Left ventricle myocardium superior (tissue), 1 donor: Measurements from ENCODE around the gene DTWD2. TPM values are rescaled to one million over a fixed set of nuclear protein-coding genes. Genes with fewer than 3 reads are reported as not detected.
"Not testable (repeated sequence)": the region's sequence is repeated elsewhere in the genome, so short reads cannot be mapped to it uniquely, and the experiment has no call there.

Experiments
- ATAC-seq: fragments of 200-7000 bp; cut with Tn5 transposase; one replicate; pipeline ENCODE4 v1.9.1; 2020; ENCODE audit warnings: mild to moderate bottlenecking, moderate library complexity
- DNase-seq: peaks from one replicate; pipeline ENCODE4 v3.0.0-alpha.2; 2020
- intact Hi-C: fragments of 100-400 bp; cut with micrococcal nuclease; formaldehyde crosslinking; loops from one replicate; pipeline ENCODE4 v1.11.0; 2022
- total RNA-seq: library from RNA; stranded (reverse); fragmentation: NEBNext Ultra II Directional; extraction: Animal tissue kit (Norgen Biotek cat#: 25700); gene quantifications from one replicate; pipeline ENCODE4 v1.2.1, GENCODE V29; 2021
- donor health status: DM: no; HTN: yes; CAD: no; lungs with severe emphysema.

Gene DTWD2
- total RNA-seq, 1 donor from 2014 or later, result 15.0 TPM

GRCh38 chr5:118902656-118903438 lies 85.5 kb downstream of the DTWD2 start:
- intact Hi-C loops, result no loop called here
- ATAC-seq (no peak), DNase-seq (no peak)

DNA sequence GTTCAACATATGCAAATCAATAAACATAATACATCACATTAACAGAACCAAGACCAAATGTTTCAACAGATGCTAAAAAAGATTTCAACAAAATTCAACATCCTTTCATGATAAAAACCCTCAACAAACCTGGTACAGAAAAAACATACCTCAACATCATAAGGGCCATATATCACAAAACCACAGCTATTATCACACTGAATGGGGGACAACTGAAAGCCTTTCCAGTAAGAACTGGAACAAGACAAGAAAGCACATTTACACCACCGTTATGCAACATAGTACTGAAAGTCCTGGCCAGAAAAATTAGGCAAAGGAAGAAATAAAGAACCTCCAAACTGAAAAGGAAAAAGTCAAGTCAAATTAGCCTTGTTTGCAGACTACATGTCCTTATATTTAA lies 93.6 kb downstream of the DTWD2 start:
- DNase-seq (no peak), ATAC-seq (no peak)
- intact Hi-C loops, result no loop called here

DNA sequence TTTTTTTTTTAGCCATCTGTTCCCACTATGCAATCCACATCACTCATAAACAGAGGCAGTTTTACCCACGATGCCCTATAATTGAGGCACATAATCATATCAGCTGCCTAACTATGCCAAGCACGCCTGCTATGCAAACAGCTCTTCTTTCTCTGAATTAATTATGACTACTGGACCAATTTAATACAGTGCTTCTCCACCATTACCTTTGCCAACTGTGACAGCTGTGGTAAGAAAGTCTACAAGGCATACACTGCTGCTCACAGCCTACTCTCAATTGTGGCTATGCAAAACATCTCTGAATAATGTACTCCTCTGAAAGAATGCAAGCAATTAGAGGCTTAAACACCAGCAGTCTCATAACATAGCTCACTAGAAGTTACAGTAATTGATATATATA lies 97.1 kb downstream of the DTWD2 start:
- intact Hi-C loops, result no loop called here
- DNase-seq, result no peak
- peak; percentile 48 for ATAC-seq

DNA sequence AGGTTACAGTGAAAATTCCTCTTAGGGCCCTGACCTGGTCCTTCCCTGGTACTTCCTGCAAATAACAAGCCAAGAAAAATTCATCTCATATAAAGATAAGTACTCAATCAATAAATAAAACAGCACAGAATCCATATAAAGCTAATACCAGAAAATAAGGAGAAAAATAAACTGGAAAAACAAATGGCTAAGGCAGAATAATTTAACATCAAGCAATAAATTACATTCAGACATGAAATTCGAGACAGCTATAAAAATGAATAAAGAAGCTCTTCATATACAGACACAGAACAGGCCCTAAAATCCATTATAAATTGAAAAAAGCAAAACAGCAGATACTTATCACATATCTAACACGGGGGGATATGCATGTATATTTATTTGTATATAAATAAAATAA lies 99.2 kb downstream of the DTWD2 start:
- DNase-seq (no peak), ATAC-seq (no peak)
- intact Hi-C loops, result no loop called here

- no peak for ATAC-seq
- intact Hi-C loops, result no loop called here
- DNase-seq, result no peak
Observed at GRCh38 chr5:118888556-118888955, 99.8 kb downstream of the DTWD2 start.

- no peak for DNase-seq
- ATAC-seq, result no peak
- intact Hi-C loops, result no loop called here
Observed at GRCh38 chr5:118883362-118883761, 105.0 kb downstream of the DTWD2 start.

DNA sequence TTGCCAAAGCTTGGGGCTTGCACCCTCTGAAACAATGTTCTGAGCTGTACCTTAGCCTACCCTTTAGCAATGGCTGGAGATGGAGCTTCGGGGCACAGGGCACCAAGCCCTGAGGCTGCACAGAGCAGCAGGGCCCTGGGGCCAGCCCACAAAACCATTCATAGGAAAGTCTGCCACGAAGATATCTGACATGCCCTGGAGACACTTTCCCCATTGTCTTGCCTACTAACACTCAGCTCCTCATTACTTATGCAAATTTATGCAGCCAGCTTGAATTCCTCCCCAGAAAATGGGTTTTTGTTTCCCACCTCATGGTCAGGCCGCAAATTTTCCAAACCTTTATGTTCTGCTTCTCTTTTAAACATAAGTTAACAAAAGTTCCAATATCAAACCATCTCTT lies 105.7 kb downstream of the DTWD2 start:
- ATAC-seq (no peak), DNase-seq (no peak)
- intact Hi-C loops, result no loop called here

- ATAC-seq, intact Hi-C loops, DNase-seq: not testable (repeated sequence)
Observed at GRCh38 chr5:118876852-118877251, 111.5 kb downstream of the DTWD2 start.

DNA sequence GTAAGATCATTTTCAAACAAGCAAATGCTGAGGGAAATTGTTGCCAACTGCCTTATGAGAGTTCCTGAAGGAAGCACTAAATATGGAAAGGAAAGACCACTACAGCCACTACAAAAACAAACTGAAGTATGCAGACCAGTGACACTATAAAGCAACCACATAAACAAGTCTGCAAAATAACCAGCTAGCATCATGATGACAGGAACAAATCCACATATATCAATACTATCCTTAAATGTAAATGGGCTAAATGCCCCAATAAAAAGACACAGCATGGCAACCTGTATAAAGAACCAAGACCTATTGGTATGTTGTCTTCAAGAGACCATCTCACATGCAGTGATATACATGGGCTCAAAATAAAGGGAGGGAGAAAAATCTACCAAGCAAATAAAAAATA lies 113.2 kb downstream of the DTWD2 start:
- ATAC-seq (no peak), DNase-seq (no peak)
- intact Hi-C loops, result no loop called here

DNA sequence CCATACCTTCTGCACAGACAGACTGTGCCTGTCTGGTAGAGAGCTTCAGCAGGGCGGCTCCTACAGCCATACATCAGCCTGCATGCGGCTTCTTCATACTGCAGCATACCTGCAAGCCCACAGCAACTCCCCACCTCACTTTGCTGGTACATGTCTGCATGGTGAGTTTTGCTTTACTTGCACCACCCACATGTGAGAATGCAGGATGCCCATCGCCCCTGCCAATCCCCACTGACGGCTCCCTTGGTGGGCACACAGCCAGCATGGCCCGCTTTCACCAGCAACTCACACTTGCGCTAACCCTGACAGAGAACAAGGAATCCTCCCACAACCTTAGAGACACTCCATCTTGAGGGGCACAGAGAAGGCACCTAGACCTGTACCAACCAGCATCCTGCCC lies 114.9 kb downstream of the DTWD2 start:
- intact Hi-C loops, result no loop called here
- DNase-seq (no peak), ATAC-seq (no peak)

DNA sequence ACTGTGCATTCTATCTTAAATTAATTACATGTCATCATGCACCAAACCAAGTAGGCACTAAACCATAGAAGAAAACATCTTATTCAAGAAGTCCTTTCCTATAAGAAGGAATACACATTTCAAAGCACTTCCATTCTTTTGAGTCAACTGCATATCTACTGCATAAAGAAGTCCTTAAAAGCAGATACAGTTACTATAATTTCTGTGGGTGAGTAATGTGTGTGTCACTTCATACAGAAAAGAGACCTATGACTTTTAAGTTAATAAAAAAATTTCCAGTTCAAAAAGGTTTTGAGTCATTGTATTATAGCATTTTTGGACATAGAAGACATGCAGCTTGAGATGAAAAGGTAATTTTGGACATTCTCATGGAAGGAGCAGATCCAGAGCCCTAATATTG lies 125.0 kb downstream of the DTWD2 start:
- ATAC-seq, result no peak
- no peak for DNase-seq
- intact Hi-C loops, result no loop called here

DNA sequence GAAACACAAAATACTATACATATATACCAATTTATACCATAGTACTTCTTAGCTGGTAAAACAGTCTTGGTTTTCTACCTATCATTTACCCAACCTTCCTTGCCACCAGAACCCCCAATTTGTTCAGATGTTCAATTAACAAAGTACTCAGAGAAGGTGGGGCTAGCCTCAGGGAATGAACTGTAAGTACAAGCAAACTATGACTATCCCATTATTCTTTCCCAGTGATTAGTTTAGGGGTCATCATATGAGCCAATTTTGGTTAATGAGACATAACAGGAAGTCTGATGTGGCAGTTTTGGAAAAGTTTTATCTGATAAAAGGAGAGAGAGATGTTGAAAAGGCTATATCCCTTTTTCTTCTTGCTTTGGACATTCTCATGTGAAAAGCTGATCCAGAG lies 125.8 kb downstream of the DTWD2 start:
- ATAC-seq (no peak), DNase-seq (no peak)
- intact Hi-C loops, result no loop called here

DNA sequence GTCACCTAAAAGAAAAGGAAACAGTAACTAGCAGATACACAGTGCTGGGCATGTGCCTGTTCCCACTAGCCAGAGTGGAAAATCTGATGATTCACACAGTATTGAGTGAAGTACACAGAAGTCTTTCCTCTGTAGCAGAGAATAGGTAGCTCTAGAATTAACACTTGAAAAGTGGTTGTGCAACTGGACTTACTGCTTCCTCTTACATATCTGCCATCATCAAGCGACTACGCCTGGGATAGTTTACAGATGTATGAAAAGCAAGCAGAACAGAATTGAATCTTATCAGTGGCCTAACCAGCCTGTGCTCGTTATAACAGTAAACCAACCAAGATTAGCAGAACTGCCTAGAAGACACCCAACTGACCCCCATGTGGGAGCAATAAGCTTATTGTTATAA lies 130.6 kb downstream of the DTWD2 start:
- intact Hi-C loops, result no loop called here
- ATAC-seq, result no peak
- no peak for DNase-seq

GRCh38 chr5:118854819-118855218 lies 133.5 kb downstream of the DTWD2 start:
- ATAC-seq (no peak), DNase-seq (no peak)
- intact Hi-C loops, result no loop called here

GRCh38 chr5:118851785-118852184 lies 136.6 kb downstream of the DTWD2 start:
- intact Hi-C loops, ATAC-seq, DNase-seq: not testable (repeated sequence)

DNA sequence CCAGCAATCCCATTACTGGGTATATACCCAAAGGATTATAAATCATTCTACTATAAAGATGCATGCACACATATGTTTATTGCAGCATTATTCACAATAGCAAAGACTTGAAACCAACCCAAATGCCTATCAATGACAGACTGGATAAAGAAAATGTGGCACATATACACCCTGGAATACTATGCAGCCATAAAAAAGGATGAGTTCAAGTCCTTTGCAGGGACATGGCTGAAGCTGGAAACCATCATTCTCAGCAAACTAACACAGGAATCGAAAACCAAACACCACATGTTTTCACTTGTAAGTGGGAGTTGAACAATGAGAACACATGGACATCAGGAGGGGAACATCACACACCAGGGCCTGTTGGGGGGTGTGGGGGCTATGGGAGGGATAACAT lies 138.8 kb downstream of the DTWD2 start:
- ATAC-seq, DNase-seq, intact Hi-C loops: not testable (repeated sequence)

GRCh38 chr5:118844351-118844750 lies 144.0 kb downstream of the DTWD2 start:
- no peak for ATAC-seq
- intact Hi-C loops, result no loop called here

DNA sequence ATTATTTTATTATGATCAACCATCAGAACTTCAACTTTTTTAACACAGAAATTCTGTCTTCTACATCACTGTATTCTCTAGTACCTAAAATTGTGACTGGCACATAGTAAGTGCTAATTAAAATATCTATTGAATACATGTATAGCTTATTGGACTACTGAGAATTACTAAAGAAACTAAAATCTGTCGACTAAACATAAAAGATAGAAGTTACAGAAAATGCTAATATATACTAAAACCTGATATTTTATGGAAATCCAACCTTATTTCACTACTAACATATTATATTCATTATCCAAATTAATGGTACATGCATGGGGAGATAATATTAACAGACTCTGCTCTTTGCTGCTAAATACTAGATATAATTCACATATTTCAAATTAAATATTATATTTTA lies 153.6 kb downstream of the DTWD2 start:
- DNase-seq (no peak), ATAC-seq (no peak)
- intact Hi-C loops, result no loop called here

More at GRCh38 chr5:118844351-118844750, 144.0 kb downstream of the DTWD2 start:
- DNase-seq, result no peak

- intact Hi-C loops, result no loop called here
- no peak for ATAC-seq
- no peak for DNase-seq
Observed at GRCh38 chr5:118832974-118833373, 155.4 kb downstream of the DTWD2 start.

- peak; percentile 71 for ATAC-seq
- no peak for DNase-seq
- intact Hi-C loops, result no loop called here
Observed at GRCh38 chr5:118825226-118825625, 163.1 kb downstream of the DTWD2 start.

DNA sequence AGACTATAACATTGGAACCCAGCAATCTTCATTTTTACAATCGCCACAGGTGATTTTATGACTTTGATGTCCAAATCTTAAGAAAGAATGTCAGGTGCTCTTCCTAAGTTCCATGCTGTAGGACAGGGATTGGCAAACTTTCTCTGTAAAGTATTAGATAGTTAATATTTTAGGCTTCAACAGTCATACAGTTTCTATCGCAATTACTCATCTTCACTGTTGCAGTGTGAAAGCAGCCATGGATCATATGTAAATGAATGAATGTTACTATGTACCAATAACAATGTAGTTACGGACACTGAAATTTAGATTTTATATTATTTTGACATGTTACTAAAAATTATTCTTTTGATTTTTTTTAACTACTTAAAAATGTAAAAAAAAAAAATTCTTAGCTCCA lies 169.7 kb downstream of the DTWD2 start:
- intact Hi-C loops, result no loop called here
- DNase-seq, result no peak
- ATAC-seq, result no peak
